ENCODE data around the gene SACM1L. TPM values are rescaled to one million over a fixed set of nuclear protein-coding genes. Genes with fewer than 3 reads are reported as not detected.
"Not testable (repeated sequence)": the region's sequence is repeated elsewhere in the genome, so short reads cannot be mapped to it uniquely, and the experiment has no call there.

The SACM1L gene
- total RNA-seq, 3 donors from 2014 or later: 48.8 to 52.5 (median 49.2) TPM

DNA sequence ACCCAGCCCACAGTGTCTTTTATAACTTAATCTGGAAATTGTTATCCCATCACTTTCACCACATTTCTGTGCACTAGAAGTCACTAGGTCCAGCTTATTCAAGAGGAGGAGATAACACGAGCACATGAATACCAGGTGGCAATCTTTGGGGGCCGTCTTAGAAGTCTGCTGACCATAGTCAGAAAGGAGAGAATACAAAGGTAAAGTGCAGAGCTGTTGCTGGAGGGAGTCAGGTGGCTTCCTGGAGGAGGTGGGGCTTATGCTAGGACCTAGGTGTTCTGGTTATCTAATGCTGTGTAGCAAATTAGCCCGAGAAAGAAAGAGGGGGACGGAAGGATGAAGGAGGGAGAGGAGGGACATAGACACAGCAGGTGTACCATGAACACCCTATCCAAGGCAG, 60.7 kb downstream of the SACM1L start:
- Mint-ChIP-seq H3K36me3 (ENCODE audit: insufficient read depth) (peaks cover 15% of the 10 kb centered on the region), H3K4me3 (no peak overlapping the region), H3K9me3 (no peaks in the 10 kb centered on the region), H3K4me1 (ENCODE audit: low read depth) (no peaks in the 10 kb centered on the region), H3K27me3 (ENCODE audit: low read depth) (no peaks in the 10 kb centered on the region)
- DNase-seq (no peak), ATAC-seq (no peak)

DNA sequence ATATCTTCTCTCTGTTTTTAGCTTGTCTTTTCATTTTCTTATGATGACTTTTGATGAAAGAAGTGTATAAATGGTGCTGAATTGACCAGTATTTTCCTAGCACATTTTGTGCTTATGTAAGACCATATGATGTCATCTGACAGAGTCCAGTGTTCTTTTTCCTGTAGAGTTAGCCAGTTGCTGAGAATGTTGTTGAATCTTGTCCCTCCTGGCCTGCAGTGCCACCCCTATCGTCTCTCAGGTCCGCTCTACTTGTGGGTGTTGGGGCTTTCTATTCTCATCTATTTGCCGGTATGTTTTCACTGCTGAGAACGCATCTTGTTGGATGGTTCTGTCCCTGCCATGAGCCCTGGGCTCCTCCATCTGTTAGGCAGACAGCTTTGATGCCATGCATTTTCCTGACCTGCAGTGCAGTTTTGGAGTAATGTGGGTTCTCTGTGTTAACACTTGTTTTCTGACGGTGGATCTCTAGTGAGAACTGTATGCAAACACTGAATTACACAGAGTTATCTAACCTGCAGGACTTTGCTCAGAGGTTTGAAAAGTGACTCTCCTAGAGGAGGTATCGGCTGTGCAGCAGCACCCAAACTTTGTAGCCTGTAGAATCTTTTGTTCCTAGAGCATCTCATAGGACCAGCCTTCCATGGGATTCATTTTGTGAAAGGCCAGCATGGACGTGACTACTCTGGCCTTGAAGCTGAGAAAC, 62.5 kb downstream of the SACM1L start:
- H3K27me3 Mint-ChIP-seq (ENCODE audit: low read depth): no peaks in the 10 kb centered on the region
- H3K36me3 Mint-ChIP-seq (ENCODE audit: insufficient read depth): peaks cover 10% of the 10 kb centered on the region
- no peak overlapping the region for H3K4me3 Mint-ChIP-seq
- no peaks in the 10 kb centered on the region for H3K9me3 Mint-ChIP-seq
- DNase-seq (no peak), ATAC-seq (no peak)
- no peaks in the 10 kb centered on the region for H3K4me1 Mint-ChIP-seq (ENCODE audit: low read depth)

DNA sequence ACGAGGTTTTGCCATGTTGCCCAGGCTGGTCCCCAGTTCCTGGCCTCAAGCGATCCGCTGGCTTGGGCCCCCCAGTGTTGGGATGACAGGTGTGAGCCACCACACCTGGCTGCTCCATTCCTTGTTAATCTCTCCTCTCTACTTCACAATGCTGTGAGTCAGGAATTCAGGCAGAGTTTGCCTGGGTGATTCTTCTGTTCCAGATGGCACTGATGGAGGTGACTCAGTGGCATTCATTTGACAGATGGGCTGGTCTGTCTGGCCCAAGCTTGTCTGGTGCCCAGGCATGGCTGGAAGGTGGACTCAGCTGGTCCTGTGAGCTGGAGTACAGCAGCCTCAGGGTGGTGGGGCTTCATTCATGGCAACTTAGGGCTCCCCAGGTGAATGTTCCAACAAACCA, 63.9 kb downstream of the SACM1L start:
- no peak for ATAC-seq
- H3K4me1 Mint-ChIP-seq (ENCODE audit: low read depth): no peaks in the 10 kb centered on the region
- H3K9me3 Mint-ChIP-seq: no peaks in the 10 kb centered on the region
- no peak overlapping the region for H3K4me3 Mint-ChIP-seq
- DNase-seq: no peak
- peaks cover 6% of the 10 kb centered on the region for H3K36me3 Mint-ChIP-seq (ENCODE audit: insufficient read depth)
- H3K27me3 Mint-ChIP-seq (ENCODE audit: low read depth): no peaks in the 10 kb centered on the region

DNA sequence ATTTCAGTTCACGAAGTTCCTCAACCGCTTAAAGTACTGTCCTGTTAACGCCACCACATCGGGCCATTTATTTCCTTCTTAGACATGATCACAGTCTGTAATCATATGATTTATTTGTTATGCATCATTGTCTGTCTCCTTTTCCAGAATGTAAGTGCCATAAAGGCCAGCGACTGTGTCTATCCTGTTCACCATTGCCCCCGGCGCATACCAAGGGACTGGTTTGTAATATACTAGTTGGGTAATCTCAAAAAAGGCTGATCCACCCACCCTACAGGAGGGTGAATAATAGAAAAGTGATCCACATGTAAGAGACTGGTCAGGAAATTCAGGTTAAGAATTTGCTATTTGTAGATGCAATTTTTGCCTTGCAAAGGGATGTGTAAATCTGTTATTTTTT, 65.3 kb downstream of the SACM1L start:
- no peaks in the 10 kb centered on the region for H3K4me1 Mint-ChIP-seq (ENCODE audit: low read depth)
- H3K36me3 Mint-ChIP-seq (ENCODE audit: insufficient read depth): peaks cover 6% of the 10 kb centered on the region
- ATAC-seq (no peak), DNase-seq (no peak)
- H3K4me3 Mint-ChIP-seq: no peak overlapping the region
- no peaks in the 10 kb centered on the region for H3K9me3 Mint-ChIP-seq
- no peaks in the 10 kb centered on the region for H3K27me3 Mint-ChIP-seq (ENCODE audit: low read depth)

DNA sequence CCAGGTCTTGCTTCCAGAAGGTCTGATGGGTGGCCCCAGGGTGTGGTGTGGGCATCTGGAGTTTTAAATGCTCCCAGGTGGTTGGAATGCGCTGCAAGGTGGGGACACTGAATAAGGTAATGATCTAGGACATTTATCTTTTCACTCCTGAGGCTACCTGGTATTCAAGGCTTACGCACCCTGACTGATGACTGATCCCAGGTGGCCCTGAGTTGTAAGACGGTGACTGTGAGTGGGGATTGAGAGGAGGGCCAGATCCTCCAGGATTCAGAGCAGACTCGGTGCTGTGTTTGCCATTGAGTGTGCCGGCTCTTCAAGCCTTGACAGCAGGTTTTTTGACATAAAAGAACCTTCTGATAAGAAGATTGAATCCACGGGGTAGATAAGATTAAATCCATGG, 66.9 kb downstream of the SACM1L start:
- H3K4me3 Mint-ChIP-seq: no peak overlapping the region
- ATAC-seq (no peak), DNase-seq (no peak)
- H3K27me3 Mint-ChIP-seq (ENCODE audit: low read depth): no peaks in the 10 kb centered on the region
- H3K36me3 Mint-ChIP-seq (ENCODE audit: insufficient read depth): peaks cover 6% of the 10 kb centered on the region
- H3K9me3 Mint-ChIP-seq: no peaks in the 10 kb centered on the region
- H3K4me1 Mint-ChIP-seq (ENCODE audit: low read depth): no peaks in the 10 kb centered on the region

DNA sequence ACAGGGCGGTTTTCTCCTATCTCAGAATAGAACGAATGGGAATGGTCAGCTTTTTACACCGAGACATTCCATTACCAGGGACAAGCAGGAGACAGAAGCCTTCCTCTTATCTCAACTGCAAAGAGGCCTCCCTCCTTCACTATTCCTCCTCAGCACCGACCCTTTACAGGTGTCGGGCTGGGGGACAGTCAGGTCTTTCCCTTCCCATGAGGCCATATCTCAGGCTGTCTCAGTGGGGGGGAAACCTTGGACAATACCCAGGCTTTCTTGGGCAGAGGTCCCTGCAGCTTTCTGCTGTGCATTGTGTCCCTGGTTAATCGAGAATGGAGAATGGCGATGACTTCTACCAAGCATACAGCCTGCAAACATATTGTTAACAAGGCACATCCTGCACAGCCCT, 67.9 kb downstream of the SACM1L start:
- not testable (repeated sequence) for H3K4me3 Mint-ChIP-seq; ATAC-seq; DNase-seq; H3K27me3 Mint-ChIP-seq (ENCODE audit: low read depth); H3K36me3 Mint-ChIP-seq (ENCODE audit: insufficient read depth); H3K4me1 Mint-ChIP-seq (ENCODE audit: low read depth); H3K9me3 Mint-ChIP-seq

DNA sequence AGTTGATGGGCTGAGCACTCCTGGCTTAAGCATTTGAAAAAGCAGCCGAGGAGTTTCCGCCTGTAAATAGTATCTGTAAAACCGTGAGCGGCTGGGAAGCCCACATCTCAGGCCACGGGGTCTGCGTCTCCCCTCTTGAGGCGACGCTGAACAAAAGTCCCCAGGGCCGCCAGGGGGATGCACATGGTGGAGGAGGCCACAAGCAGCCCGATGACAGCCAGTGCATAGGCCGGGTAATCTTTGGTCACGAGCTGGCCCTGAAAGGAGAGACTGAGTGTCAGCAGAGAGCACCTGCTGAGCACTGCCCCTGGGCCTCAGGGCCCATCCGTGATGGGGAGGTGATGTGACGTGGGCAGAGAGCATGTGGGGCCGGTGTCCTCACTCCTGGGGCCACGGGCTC, 69.7 kb downstream of the SACM1L start:
- ATAC-seq: no peak
- no peaks in the 10 kb centered on the region for H3K9me3 Mint-ChIP-seq

DNA sequence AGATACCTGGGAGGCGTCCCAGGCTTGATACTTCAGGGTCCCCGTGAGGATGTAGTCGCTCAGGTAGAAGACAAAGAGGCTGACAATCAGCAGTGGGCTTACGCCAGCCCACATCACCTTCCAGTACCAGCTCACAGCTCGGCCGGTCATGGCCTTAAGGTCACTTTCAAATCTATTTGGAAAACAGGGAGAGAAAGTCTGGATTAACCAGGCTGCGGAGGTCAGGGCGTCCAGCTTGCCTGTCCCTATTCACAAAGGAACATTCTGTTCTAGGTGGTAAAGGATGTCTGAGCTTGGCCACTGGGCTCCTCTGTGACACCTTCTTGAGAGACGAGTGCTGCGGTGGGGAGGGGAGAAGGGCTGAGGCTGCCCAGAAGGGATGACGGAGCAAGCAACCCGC, 70.7 kb downstream of the SACM1L start:
- H3K4me3 Mint-ChIP-seq: no peak overlapping the region

More for the DNA sequence above, 69.7 kb downstream of the SACM1L start:
- H3K27me3 Mint-ChIP-seq (ENCODE audit: low read depth): no peaks in the 10 kb centered on the region
- no peak for DNase-seq
- peaks cover 4% of the 10 kb centered on the region for H3K36me3 Mint-ChIP-seq (ENCODE audit: insufficient read depth)
- H3K4me3 Mint-ChIP-seq: no peak overlapping the region
- no peaks in the 10 kb centered on the region for H3K4me1 Mint-ChIP-seq (ENCODE audit: low read depth)

DNA sequence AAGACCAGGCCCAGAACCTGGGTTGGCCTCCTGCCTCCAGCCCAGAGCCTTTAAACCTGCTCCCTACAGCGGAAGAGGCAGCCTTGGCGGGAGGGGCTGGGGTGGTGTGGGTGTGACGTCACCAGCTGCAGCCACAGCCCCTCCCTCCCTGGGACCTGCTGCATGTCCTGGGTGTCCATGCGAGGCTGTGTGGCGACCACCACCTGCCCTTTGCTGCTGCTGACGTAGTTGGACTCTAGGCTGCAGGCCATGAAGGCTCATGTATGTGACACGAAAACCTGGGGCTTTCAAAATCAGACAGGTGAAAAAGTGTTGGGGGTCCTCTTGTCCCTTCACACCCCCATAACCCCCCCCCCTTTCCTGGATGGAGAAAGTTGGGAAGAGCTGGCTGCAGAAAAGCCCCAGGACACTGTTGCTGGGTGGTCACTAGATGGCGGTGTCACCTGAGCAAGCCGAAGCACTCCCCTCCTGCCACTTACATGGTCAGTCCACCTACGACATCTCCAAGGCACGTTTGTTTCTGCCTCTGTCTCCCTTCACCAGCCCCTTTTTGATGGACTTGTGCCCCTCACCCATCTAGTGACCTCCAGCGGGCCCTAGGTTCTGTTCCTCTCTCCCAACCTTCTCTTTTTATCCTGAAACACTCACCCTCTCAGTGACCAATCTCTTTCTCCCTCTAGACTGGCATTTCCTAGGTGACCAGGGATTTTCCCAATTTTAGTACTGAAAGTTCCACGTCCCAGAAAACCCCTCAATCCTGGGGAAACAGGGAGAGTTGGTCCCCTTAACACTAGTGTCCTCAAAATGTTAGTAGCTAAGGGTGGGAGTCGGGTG, 71.9 kb downstream of the SACM1L start:
- H3K9me3 Mint-ChIP-seq: no peaks in the 10 kb centered on the region
- no peaks in the 10 kb centered on the region for H3K36me3 Mint-ChIP-seq (ENCODE audit: insufficient read depth)
- no peaks in the 10 kb centered on the region for H3K4me1 Mint-ChIP-seq (ENCODE audit: low read depth)
- no peaks in the 10 kb centered on the region for H3K27me3 Mint-ChIP-seq (ENCODE audit: low read depth)
- ATAC-seq (peak; percentile 53 to 70), DNase-seq (peak; percentile 34)
- H3K4me3 Mint-ChIP-seq: no peak overlapping the region

More for the DNA sequence above, 70.7 kb downstream of the SACM1L start:
- ATAC-seq: no peak
- no peaks in the 10 kb centered on the region for H3K36me3 Mint-ChIP-seq (ENCODE audit: insufficient read depth)
- no peaks in the 10 kb centered on the region for H3K4me1 Mint-ChIP-seq (ENCODE audit: low read depth)
- no peaks in the 10 kb centered on the region for H3K27me3 Mint-ChIP-seq (ENCODE audit: low read depth)
- no peaks in the 10 kb centered on the region for H3K9me3 Mint-ChIP-seq
- no peak for DNase-seq

DNA sequence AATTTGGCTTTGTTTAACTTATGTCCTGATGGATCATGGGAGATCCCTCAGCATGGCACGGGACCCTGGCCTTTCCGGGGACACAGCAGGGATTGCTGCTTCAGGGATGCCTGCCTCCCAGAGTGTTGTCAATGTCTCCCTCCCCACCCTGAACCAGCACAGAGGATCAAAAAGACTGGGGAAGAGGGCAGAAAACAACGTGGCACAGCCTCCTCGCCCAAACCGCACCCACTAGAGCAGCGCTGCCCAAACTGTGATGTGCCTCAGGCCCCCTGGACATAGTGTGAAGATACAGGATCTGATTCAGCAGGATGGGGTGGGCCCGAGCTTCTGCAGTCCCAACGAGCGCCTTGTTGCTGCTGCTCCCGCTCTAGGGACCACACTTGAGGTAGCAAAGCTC, 72.6 kb downstream of the SACM1L start:
- no peak for DNase-seq
- no peaks in the 10 kb centered on the region for H3K9me3 Mint-ChIP-seq
- H3K4me3 Mint-ChIP-seq: no peak overlapping the region
- no peaks in the 10 kb centered on the region for H3K27me3 Mint-ChIP-seq (ENCODE audit: low read depth)
- no peak for ATAC-seq
- no peaks in the 10 kb centered on the region for H3K36me3 Mint-ChIP-seq (ENCODE audit: insufficient read depth)
- no peaks in the 10 kb centered on the region for H3K4me1 Mint-ChIP-seq (ENCODE audit: low read depth)

DNA sequence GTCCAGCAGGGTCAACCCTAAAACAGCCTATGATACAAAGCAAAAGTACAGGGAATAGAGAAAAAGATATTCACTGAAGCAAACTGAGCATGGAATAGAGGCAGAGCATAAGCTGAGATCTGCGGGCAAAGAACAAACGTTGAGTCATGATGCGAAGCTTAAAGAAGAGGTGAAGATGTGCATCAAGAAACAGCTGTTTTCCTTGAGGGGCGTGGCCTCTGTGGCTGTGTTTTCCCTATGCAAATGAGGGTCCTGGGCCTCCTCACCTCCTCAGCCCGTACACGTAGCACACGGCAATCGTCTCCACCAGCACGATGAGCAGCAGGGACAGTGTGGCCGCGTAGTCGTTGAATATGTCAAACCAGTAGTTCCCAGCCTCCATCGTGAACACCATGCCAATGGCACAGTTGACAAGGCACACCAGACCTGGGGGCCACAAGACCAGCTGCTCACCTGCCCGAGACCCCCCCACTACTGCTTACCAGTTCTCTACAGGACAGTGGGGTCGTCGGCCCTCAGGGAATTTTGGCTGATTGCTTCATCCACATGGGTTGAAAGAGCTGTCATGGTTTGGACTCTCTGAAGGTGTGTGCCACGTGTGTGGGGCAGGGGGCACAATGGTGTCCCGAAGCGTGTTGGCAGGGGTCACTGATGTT, 73.6 kb downstream of the SACM1L start:
- Mint-ChIP-seq H3K36me3 (ENCODE audit: insufficient read depth) (no peaks in the 10 kb centered on the region), H3K4me1 (ENCODE audit: low read depth) (no peaks in the 10 kb centered on the region), H3K27me3 (ENCODE audit: low read depth) (no peaks in the 10 kb centered on the region), H3K9me3 (peaks cover 8% of the 10 kb centered on the region), H3K4me3 (no peak overlapping the region)
- DNase-seq (no peak), ATAC-seq (no peak)

DNA sequence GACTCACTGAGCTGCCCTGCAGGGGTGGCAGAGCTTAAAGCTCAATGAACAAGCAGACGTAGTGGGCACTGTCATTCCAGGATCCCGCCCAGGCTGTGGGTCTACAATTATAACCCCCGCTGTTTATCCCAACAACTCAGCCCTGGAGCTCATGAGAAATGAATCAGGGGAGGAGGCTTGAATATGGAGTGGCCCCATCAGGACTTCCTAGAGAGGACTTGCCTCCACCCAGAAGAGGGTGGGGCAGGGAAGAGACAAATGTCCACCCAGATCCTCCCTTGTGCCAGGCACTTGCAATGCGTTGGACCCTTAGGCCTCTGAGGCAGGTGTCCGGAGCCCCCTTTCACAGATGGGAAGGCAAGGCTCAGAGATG, 74.1 kb downstream of the SACM1L start:
- no peak overlapping the region for H3K4me3 Mint-ChIP-seq
- ATAC-seq (no peak), DNase-seq (no peak)
- H3K4me1 Mint-ChIP-seq (ENCODE audit: low read depth): no peaks in the 10 kb centered on the region
- no peaks in the 10 kb centered on the region for H3K36me3 Mint-ChIP-seq (ENCODE audit: insufficient read depth)
- peaks cover 8% of the 10 kb centered on the region for H3K9me3 Mint-ChIP-seq
- peaks cover 2% of the 10 kb centered on the region for H3K27me3 Mint-ChIP-seq (ENCODE audit: low read depth)

DNA sequence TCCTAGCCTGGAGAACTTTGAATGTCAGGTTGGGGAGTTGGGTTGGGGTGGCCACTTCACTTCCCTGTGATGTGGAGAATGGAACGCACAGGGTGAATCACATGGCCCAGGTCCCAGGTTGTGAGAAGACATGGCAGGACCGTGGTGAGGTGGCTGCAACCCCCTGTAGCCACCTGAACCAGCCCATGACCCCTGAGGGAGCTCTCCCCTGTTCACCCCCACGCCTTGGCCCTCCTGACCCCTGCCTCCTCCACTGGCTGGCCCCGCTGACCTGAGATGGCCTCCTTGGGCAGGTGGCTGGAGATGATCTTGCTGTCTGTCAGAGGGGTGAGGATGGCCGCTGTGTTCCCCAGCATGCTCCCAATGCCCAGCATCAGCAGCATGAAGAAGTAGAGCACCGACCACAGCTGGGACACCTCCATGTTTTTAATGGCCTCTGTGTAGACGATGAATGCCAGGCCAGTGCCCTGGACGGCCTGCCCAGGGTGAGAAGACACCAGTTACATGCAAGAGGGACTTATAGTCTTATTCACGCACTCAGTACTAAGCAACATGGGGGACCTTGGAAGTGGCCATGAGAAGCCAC, 76.2 kb downstream of the SACM1L start:
- Mint-ChIP-seq H3K4me1 (ENCODE audit: low read depth) (no peaks in the 10 kb centered on the region), H3K4me3 (no peak overlapping the region), H3K9me3 (peaks cover 8% of the 10 kb centered on the region), H3K36me3 (ENCODE audit: insufficient read depth) (no peaks in the 10 kb centered on the region), H3K27me3 (ENCODE audit: low read depth) (peaks cover 4% of the 10 kb centered on the region)
- ATAC-seq: no peak
- no peak for DNase-seq

DNA sequence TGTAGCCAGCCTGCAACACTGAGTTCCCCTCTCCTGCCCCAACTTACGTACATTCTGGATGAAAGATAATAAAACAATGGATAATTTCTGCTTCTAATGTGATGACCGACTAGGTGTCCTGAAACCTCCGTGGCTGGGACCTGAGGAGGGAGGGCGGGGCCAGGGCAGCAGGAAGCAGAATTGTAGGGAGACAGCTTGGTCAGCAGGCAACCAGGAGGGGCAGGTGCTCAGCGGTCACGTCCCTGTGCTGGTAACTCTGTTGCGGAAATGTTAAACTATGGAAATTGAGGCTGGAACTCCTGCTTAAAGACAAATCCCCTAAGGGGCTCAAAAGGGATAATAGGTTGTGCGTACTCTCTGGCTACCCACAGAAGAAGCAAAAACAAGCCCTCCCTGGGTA, 76.8 kb downstream of the SACM1L start:
- H3K9me3 Mint-ChIP-seq: peaks cover 8% of the 10 kb centered on the region
- no peak overlapping the region for H3K4me3 Mint-ChIP-seq
- no peak for ATAC-seq
- no peak for DNase-seq
- no peaks in the 10 kb centered on the region for H3K4me1 Mint-ChIP-seq (ENCODE audit: low read depth)
- no peaks in the 10 kb centered on the region for H3K36me3 Mint-ChIP-seq (ENCODE audit: insufficient read depth)
- peaks cover 4% of the 10 kb centered on the region for H3K27me3 Mint-ChIP-seq (ENCODE audit: low read depth)
